ENCODE data around the gene SPIRE1.

- TF ChIP-seq EZH2 (IDR thresholded peaks at IDR 0.05; ENCODE audit: insufficient read depth, poor library complexity, severe bottlenecking): no peak
- TF ChIP-seq EZH2phosphoT487 (IDR thresholded peaks at IDR 0.05; ENCODE audit: insufficient read depth, low read depth): no peak
Measured at GRCh38 chr18:12592597-12593127, 65.2 kb downstream of the SPIRE1 start.

Data from GM23248 (cell line).